Natural killer cell (primary cell): ENCODE measurements around the gene EHF. TPM values are rescaled to one million over a fixed set of nuclear protein-coding genes. Genes with fewer than 3 reads are reported as not detected.

Experiments used
- ATAC-seq, 3 donors: fragments of 150-1000 bp in 2 of 3; fragments of 200-7000 bp in 1 of 3; cut with Tn5 transposase; 1 replicate in 1 of 3; 2 replicates in 2 of 3; pipeline ENCODE4 v1.10.0; 2021; ENCODE audit warnings: mild to moderate bottlenecking in 2 of 3, moderate library complexity in 2 of 3
- DNase-seq, 2 donors: peaks; one replicate each; pipeline versions ENCODE4 v3.0.0 to v3.0.0-alpha.2; 2013 to 2021; ENCODE audit warnings: mixed read lengths in 1 of 2
- H3K27ac ChIP-seq: one replicate; pipeline ENCODE4 v1.5.1; 2013; ENCODE audit warnings: mild to moderate bottlenecking, low read length
- H3K27me3 ChIP-seq: one replicate; pipeline ENCODE4 v1.6.1; 2013; ENCODE audit warnings: low read length; ENCODE audit not compliant: control insufficient read depth, insufficient read depth
- H3K36me3 ChIP-seq: one replicate; pipeline ENCODE4 v1.6.1; 2013; ENCODE audit warnings: low read length; ENCODE audit not compliant: control insufficient read depth, insufficient read depth
- H3K4me1 ChIP-seq: one replicate; pipeline ENCODE4 v1.6.1; 2013; ENCODE audit warnings: low read length; ENCODE audit not compliant: control insufficient read depth, insufficient read depth
- H3K4me3 ChIP-seq: one replicate; pipeline ENCODE4 v1.5.1; 2013; ENCODE audit warnings: low read length
- H3K9me3 ChIP-seq: one replicate; pipeline ENCODE4 v1.6.1; 2013; ENCODE audit warnings: low read length; ENCODE audit not compliant: control insufficient read depth, insufficient read depth
- H3K27ac Mint-ChIP-seq, 2 donors: one replicate each; pipeline ENCODE4 v1.8.0; 2022; ENCODE audit warnings: mild to moderate bottlenecking in 2 of 2, mixed read lengths in 2 of 2, moderate library complexity in 1 of 2
- H3K27me3 Mint-ChIP-seq, 2 donors: one replicate each; pipeline ENCODE4 v1.8.0; 2022; ENCODE audit warnings: low read depth in 2 of 2, mixed read lengths in 2 of 2
- H3K36me3 Mint-ChIP-seq: one replicate; pipeline ENCODE4 v1.8.0; 2022; ENCODE audit warnings: mixed read lengths
- H3K4me1 Mint-ChIP-seq, 2 donors: one replicate each; pipeline ENCODE4 v1.8.0; 2022; ENCODE audit warnings: mixed read lengths in 2 of 2
- H3K4me3 Mint-ChIP-seq: one replicate; pipeline ENCODE4 v1.8.0; 2022; ENCODE audit warnings: mild to moderate bottlenecking, moderate library complexity, mixed read lengths
- H3K9me3 Mint-ChIP-seq, 2 donors: one replicate each; pipeline ENCODE4 v1.8.0; 2022; ENCODE audit warnings: mixed read lengths in 2 of 2
- WGBS: methylation state at CpG from one replicate; pipeline ENCODE4 v1.1.7; 2013; ENCODE audit warnings: missing lambda C conversion rate; ENCODE audit not compliant: insufficient coverage; 5-methylcytosine and 5-hydroxymethylcytosine counted together
- intact Hi-C: fragments of 100-400 bp; cut with micrococcal nuclease; formaldehyde crosslinking; loops from one replicate; pipeline ENCODE4 v1.14.2; 2022
- total RNA-seq, 4 donors: library from RNA; stranded (reverse); fragments of 120-200 nt in 1 of 4; gene quantifications; one replicate each; pipeline versions ENCODE4 v1.2.3 to v1.2.4, GENCODE V29; 2013 to 2022
- TF ChIP-seq, protein P1 (sequence below): fragments of 200-600 bp; IDR thresholded peaks from one replicate; pipeline ENCODE4 v1.8.0; 2022; ENCODE audit warnings: antibody characterized with exemption

Gene EHF
- total RNA-seq, 3 donors from 2014 or later (not counting 1 experiment from before 2014, with no cell fraction given) = not detected

- H3K4me3 ChIP-seq = no peak overlapping the region
- H3K27me3 ChIP-seq = no peaks in the 10 kb centered on the region
- no peaks in the 10 kb centered on the region for H3K9me3 Mint-ChIP-seq
- DNase-seq (peak in 1 of 2 donors; percentile 6), ATAC-seq (peak; percentile 46 to 59 (median 57))
- 56% methylated on average over 8 of the region's 8 CpGs for WGBS
- H3K4me1 ChIP-seq = peaks cover 12% of the 10 kb centered on the region
- peak overlapping the region in 1 of 2 donors; percentile 34 for H3K27ac Mint-ChIP-seq
- H3K4me3 Mint-ChIP-seq = peak overlapping the region; percentile 33
- peaks cover 13 to 17% of the 10 kb centered on the region in 2 donors for H3K4me1 Mint-ChIP-seq
- no peaks in the 10 kb centered on the region for H3K9me3 ChIP-seq
- intact Hi-C loops = no loop called here
- H3K27me3 Mint-ChIP-seq = peaks cover 21 to 49% of the 10 kb centered on the region in 2 donors
- H3K36me3 Mint-ChIP-seq = no peaks in the 10 kb centered on the region
- TF ChIP-seq, protein P1, sequence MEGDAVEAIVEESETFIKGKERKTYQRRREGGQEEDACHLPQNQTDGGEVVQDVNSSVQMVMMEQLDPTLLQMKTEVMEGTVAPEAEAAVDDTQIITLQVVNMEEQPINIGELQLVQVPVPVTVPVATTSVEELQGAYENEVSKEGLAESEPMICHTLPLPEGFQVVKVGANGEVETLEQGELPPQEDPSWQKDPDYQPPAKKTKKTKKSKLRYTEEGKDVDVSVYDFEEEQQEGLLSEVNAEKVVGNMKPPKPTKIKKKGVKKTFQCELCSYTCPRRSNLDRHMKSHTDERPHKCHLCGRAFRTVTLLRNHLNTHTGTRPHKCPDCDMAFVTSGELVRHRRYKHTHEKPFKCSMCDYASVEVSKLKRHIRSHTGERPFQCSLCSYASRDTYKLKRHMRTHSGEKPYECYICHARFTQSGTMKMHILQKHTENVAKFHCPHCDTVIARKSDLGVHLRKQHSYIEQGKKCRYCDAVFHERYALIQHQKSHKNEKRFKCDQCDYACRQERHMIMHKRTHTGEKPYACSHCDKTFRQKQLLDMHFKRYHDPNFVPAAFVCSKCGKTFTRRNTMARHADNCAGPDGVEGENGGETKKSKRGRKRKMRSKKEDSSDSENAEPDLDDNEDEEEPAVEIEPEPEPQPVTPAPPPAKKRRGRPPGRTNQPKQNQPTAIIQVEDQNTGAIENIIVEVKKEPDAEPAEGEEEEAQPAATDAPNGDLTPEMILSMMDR = no peak
- no peak overlapping the region for H3K27ac ChIP-seq
- no peaks in the 10 kb centered on the region for H3K36me3 ChIP-seq
These were observed 21.4 kb upstream of the EHF start for GRCh38 chr11:34599406-34599945.

GRCh38 chr11:34600339-34601084, 20.4 kb upstream of the EHF start:
- no peak overlapping the region for H3K27ac Mint-ChIP-seq
- no peaks in the 10 kb centered on the region for H3K36me3 Mint-ChIP-seq
- intact Hi-C loops = no loop called here
- H3K9me3 Mint-ChIP-seq = no peaks in the 10 kb centered on the region
- H3K4me3 Mint-ChIP-seq = no peak overlapping the region
- DNase-seq (no peak), ATAC-seq (no peak)
- Histone ChIP-seq H3K27ac (no peak overlapping the region), H3K4me3 (no peak overlapping the region), H3K27me3 (no peaks in the 10 kb centered on the region), H3K9me3 (no peaks in the 10 kb centered on the region), H3K4me1 (peaks cover 12% of the 10 kb centered on the region), H3K36me3 (no peaks in the 10 kb centered on the region)
- H3K4me1 Mint-ChIP-seq = peaks cover 13 to 17% of the 10 kb centered on the region in 2 donors
- WGBS = 71% methylated on average over 10 of the region's 11 CpGs
- TF ChIP-seq, protein P1 = no peak
- peaks cover 21 to 43% of the 10 kb centered on the region in 2 donors for H3K27me3 Mint-ChIP-seq

GRCh38 chr11:34601085-34601444, 19.8 kb upstream of the EHF start:
- no peak overlapping the region for H3K4me3 ChIP-seq
- 85% methylated on average over 2 of the region's 2 CpGs for WGBS
- ATAC-seq (no peak), DNase-seq (no peak)
- Mint-ChIP-seq H3K27me3 (peaks cover 25 to 43% of the 10 kb centered on the region in 2 donors), H3K36me3 (no peaks in the 10 kb centered on the region), H3K27ac (no peak overlapping the region), H3K4me1 (peaks cover 13 to 17% of the 10 kb centered on the region in 2 donors), H3K4me3 (no peak overlapping the region), H3K9me3 (no peaks in the 10 kb centered on the region)
- H3K9me3 ChIP-seq = no peaks in the 10 kb centered on the region
- no peaks in the 10 kb centered on the region for H3K36me3 ChIP-seq
- no peaks in the 10 kb centered on the region for H3K27me3 ChIP-seq
- no peak overlapping the region for H3K27ac ChIP-seq
- intact Hi-C loops = no loop called here
- TF ChIP-seq, protein P1 = no peak
- peaks cover 12% of the 10 kb centered on the region for H3K4me1 ChIP-seq
